ENCODE data around the gene MATCAP1.

Gene MATCAP1

DNA sequence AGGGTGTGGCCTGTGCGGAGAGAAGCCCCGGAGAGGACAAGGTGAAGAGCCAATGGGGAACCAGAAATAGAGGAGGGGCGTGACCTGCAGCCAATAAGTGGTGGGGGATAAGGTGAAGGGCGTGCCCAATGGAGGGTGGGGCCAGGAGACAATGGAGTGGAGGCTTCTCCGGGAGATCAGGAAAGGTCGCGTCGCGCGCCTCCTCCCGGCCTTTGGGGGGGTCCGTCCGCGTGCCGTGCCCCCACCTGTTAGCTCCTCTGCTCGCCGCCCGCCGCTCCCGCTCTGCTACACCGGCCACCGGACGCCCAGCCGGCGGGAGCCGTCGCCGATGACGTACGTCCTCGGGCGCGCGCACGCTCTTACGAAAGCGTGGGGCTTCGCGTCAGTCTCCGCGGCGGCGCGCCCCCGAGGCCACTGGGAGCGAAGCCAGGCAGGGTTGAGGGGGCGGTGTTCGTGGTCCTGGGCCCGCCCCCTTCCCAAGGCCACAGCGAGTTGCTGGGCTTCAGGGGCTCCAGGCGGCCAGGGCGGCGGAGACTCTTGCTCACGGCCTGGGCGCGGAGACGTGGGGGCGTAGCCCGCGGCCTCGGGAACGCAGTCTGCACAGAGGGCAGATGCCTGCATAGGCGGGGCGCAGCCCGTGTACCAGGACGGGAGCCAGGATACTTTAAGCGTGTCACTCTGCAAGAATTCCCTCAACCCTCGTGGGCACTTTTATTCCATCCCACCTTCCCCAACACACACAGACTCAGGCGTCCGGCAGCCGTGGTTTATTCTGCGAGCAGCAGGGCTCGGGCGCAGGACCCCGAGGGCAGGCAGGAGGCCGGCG lies at the start of gene MATCAP1:
Gene MATCAP1, minus strand, starts transcription at position 337 of the 826 bp plus-strand sequence. CDS start 3,353 bp downstream, outside the sequence.
- no peak for TF ChIP-seq CTCF (IDR thresholded peaks at IDR 0.05; ENCODE audit: low read depth, low read length, missing control alignments)
- peak; percentile 96 for DNase-seq (ENCODE audit: extremely low read depth, low read depth)
- H3K4me3 ChIP-seq (replicated peaks; ENCODE audit: low read depth, low read length) = peak within 1 kb of the TSS; percentile 45

DNA sequence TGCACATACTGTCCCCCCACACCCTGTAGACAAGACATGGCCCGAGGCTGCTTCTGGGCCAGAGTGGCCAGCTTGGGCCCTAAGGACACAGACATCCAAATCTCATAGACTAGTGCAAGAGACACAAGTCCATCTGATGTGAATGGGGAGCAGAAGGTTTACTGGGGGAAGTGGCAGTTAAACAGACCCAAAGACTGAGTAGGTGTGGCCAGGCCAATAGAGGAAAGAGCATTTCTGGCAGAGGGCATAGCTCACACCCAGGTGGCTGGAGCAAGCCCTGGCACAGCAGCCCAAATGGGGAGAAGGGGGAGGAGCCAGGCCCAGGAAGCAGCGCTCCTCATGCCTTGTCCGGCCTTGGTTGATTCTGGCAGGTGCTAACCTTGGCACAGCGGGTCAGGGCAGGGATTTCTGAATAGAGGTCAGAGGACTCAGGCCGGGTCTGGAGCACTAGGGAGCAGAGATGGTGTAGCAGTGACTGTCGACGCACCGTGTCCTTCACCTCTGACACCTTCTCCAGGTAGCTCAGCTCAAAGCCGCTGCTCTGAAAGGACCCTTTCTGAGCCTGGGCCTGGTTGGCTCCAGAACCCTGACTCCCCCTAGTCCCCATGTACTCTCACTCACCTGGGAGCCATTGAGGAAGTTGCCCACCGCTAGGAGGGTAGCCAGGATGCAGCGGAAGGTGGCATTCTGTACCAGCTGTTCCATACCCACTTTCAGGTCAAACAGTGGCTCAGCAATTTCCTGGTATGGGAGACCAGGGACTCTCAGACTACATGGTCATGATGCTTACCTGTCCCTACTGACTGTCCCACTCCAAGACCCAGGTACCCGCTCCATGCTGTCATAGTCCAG lies 47.3 kb upstream of the MATCAP1 start:
- no peak overlapping the region for H3K4me3 ChIP-seq (replicated peaks; ENCODE audit: low read depth, low read length)
- DNase-seq (ENCODE audit: extremely low read depth, low read depth) = no peak
- TF ChIP-seq CTCF (IDR thresholded peaks at IDR 0.05; ENCODE audit: low read depth, low read length, missing control alignments) = no peak

GRCh38 chr16:67229906-67230808 lies 46.4 kb upstream of the MATCAP1 start:
- no peak for DNase-seq (ENCODE audit: extremely low read depth, low read depth)
- TF ChIP-seq CTCF (IDR thresholded peaks at IDR 0.05; ENCODE audit: low read depth, low read length, missing control alignments) = no peak
- no peak overlapping the region for H3K4me3 ChIP-seq (replicated peaks; ENCODE audit: low read depth, low read length)

GRCh38 chr16:67228905-67229304 lies 45.1 kb upstream of the MATCAP1 start:
- TF ChIP-seq CTCF (IDR thresholded peaks at IDR 0.05; ENCODE audit: low read depth, low read length, missing control alignments) = no peak
- no peak overlapping the region for H3K4me3 ChIP-seq (replicated peaks; ENCODE audit: low read depth, low read length)
- DNase-seq (ENCODE audit: extremely low read depth, low read depth) = no peak

GRCh38 chr16:67228034-67228785 lies 44.4 kb upstream of the MATCAP1 start:
- DNase-seq (ENCODE audit: extremely low read depth, low read depth) = no peak
- no peak for TF ChIP-seq CTCF (IDR thresholded peaks at IDR 0.05; ENCODE audit: low read depth, low read length, missing control alignments)
- peak overlapping the region; percentile 100 for H3K4me3 ChIP-seq (replicated peaks; ENCODE audit: low read depth, low read length)

DNA sequence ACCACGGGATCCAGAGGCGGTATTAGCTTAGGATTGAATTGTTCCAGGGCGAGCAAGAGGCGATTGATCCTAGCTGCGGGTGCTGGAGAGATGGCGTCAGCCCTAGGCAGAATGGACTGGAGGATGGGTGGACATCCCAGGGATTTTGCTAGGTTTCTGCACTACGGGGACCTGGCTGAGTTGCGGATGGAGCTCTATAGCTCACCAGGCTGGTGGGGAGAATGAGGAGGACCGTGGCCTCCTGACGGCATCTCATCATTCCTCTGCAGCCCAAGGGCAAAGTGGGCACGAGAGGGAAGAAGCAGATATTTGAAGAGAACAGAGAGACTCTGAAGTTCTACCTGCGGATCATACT lies 43.8 kb upstream of the MATCAP1 start:
- no peak for TF ChIP-seq CTCF (IDR thresholded peaks at IDR 0.05; ENCODE audit: low read depth, low read length, missing control alignments)
- no peak for DNase-seq (ENCODE audit: extremely low read depth, low read depth)

More for the DNA sequence above, 43.8 kb upstream of the MATCAP1 start:
- peak overlapping the region; percentile 100 for H3K4me3 ChIP-seq (replicated peaks; ENCODE audit: low read depth, low read length)
